Stomach (tissue), 9 donors: ENCODE results near the gene ACYP1. TPM values are rescaled to one million over a fixed set of nuclear protein-coding genes. Genes with fewer than 3 reads are reported as not detected.
A peak's percentile ranks its signal among the peaks of the same experiment; 100 is the strongest.

Source experiments
- DNase-seq, 2 donors: peaks; one replicate each; pipeline versions ENCODE4 v3.0.0 to v3.0.0-alpha.2; 2013 to 2019
- H3K27ac ChIP-seq, 5 donors: fragments of 200-600 bp in 4 of 5; sonication (generic) in 4 of 5; one replicate each; pipeline ENCODE4 v1.5.1; 2013 to 2019; ENCODE audit warnings: mild to moderate bottlenecking in 1 of 5, moderate library complexity in 1 of 5
- H3K27me3 ChIP-seq, 3 donors: fragments of 200-600 bp; sonication (generic); one replicate each; pipeline ENCODE4 v1.5.1; 2017 to 2019; ENCODE audit warnings: mixed run types in 1 of 3
- H3K36me3 ChIP-seq, 4 donors: fragments of 200-600 bp; sonication (generic); 1 replicate in 3 of 4; 2 replicates in 1 of 4; pipeline ENCODE4 v1.5.1; 2016 to 2019
- H3K4me1 ChIP-seq, 4 donors: fragments of 200-600 bp; sonication (generic); one replicate each; pipeline ENCODE4 v1.5.1; 2016 to 2019
- H3K4me3 ChIP-seq, 4 donors: fragments of 200-600 bp; sonication (generic) in 3 of 4; one replicate each; pipeline ENCODE4 v1.5.1; 2016 to 2019; ENCODE audit warnings: mild to moderate bottlenecking in 1 of 4
- H3K9me3 ChIP-seq, 4 donors: fragments of 200-600 bp; sonication (generic); one replicate each; pipeline ENCODE4 v1.5.1; 2016 to 2019
- CTCF ChIP-seq, 7 experiments: fragments of 450-650 bp in 4 of 7; fragments of 200-600 bp in 3 of 7; sonication (generic) in 3 of 7; IDR thresholded peaks; one replicate each; pipeline ENCODE4 v1.5.1; 2016 to 2019; ENCODE audit warnings: antibody characterized with exemption in 7 of 7, control low read depth in 2 of 7, mild to moderate bottlenecking in 1 of 7
- EP300 ChIP-seq: sonication (generic); formaldehyde crosslinking; IDR thresholded peaks from one replicate; pipeline ENCODE4 v1.6.1; 2017; ENCODE audit warnings: antibody characterized with exemption
- POLR2A ChIP-seq, 4 donors: fragments of 450-650 bp; IDR thresholded peaks; one replicate each; pipeline ENCODE4 v1.6.1; 2016; ENCODE audit warnings: antibody characterized with exemption in 4 of 4, control low read depth in 2 of 4, mild to moderate bottlenecking in 1 of 4, moderate library complexity in 1 of 4
- POLR2AphosphoS5 ChIP-seq, 3 donors: sonication (generic); formaldehyde crosslinking; IDR thresholded peaks; one replicate each; pipeline ENCODE4 v1.6.1; 2016; ENCODE audit warnings: antibody characterized with exemption in 3 of 3
- WGBS, 5 donors: extraction: QIAGEN DNeasy Blood & Tissue Kit in 3 of 5; methylation state at CpG; one replicate each; pipeline versions ENCODE4 v1.1.5 to v1.1.7; 2013 to 2018; 5-methylcytosine and 5-hydroxymethylcytosine counted together
- intact Hi-C: fragments of 100-400 bp; cut with DNase I; formaldehyde crosslinking; loops from one replicate; pipeline ENCODE4 v1.15.1; 2023; ENCODE audit warnings: low total_unique reads
- polyA plus RNA-seq, 3 donors: library from polyadenylated mRNA; stranded (reverse); fragments of 200-250 nt; gene quantifications; one replicate each; pipeline ENCODE4 v1.2.3, GENCODE V29; 2013
- total RNA-seq, 5 donors: library from RNA; depleted of rRNA; stranded (reverse); fragments of >200 nt; gene quantifications; one replicate each; pipeline versions ENCODE4 v1.1.0 to v1.2.3, GENCODE V29; 2014 to 2016
- donor health status: healthy with polysubstance abuse.
- donor health status: Bipolar disorder and iron deficiency.
- donor health status: healthy.

The ACYP1 gene
- total and polyA plus RNA-seq, 8 donors = 7.9 to 30.1 (median 12.0) TPM; not detected in 2

GRCh38 chr14:75044322-75044721, 19.5 kb downstream of the ACYP1 start:
- TF ChIP-seq EP300 (no peak), CTCF (IDR thresholded peaks at IDR 0.05) (no peak), POLR2AphosphoS5 (IDR thresholded peaks at IDR 0.05) (no peak), POLR2A (IDR thresholded peaks at IDR 0.05) (no peak)
- no peaks in the 10 kb centered on the region for H3K27me3 ChIP-seq
- H3K4me1 ChIP-seq = peaks cover 4 to 53% (median 36%) of the 10 kb centered on the region in 4 donors
- H3K4me3 ChIP-seq = no peak overlapping the region
- peaks cover 0 to 25% (median 14%) of the 10 kb centered on the region in 4 donors for H3K36me3 ChIP-seq
- H3K27ac ChIP-seq = no peak overlapping the region
- intact Hi-C loops = no loop called here
- H3K9me3 ChIP-seq = no peaks in the 10 kb centered on the region
- WGBS, 5 donors = 21 to 40% (median 23%) methylated on average over 2 of the region's 2 CpGs
- DNase-seq = peak in 1 of 2 donors; percentile 15

- H3K27ac ChIP-seq = peak overlapping the region in 2 of 5 donors; percentile 10 to 21
- no peak overlapping the region for H3K4me3 ChIP-seq
- intact Hi-C loops = no loop called here
- H3K4me1 ChIP-seq = peaks cover 4 to 44% (median 31%) of the 10 kb centered on the region in 4 donors
- TF ChIP-seq POLR2A (IDR thresholded peaks at IDR 0.05) = no peak
- no peak for TF ChIP-seq EP300
- TF ChIP-seq CTCF (IDR thresholded peaks at IDR 0.05) = no peak
- no peak for TF ChIP-seq POLR2AphosphoS5 (IDR thresholded peaks at IDR 0.05)
- H3K9me3 ChIP-seq = no peaks in the 10 kb centered on the region
- H3K27me3 ChIP-seq = no peaks in the 10 kb centered on the region
- 36 to 43% (median 41%) methylated on average over 6 of the region's 6 CpGs for WGBS, 5 donors
- peak in 1 of 2 donors; percentile 27 for DNase-seq
- peaks cover 0 to 48% (median 28%) of the 10 kb centered on the region in 4 donors for H3K36me3 ChIP-seq
Observed at GRCh38 chr14:75042035-75042434, 21.8 kb downstream of the ACYP1 start.

GRCh38 chr14:75041613-75042012, 22.2 kb downstream of the ACYP1 start:
- Histone ChIP-seq H3K4me1 (peaks cover 4 to 44% (median 31%) of the 10 kb centered on the region in 4 donors), H3K4me3 (no peak overlapping the region), H3K27ac (peak overlapping the region in 2 of 5 donors; percentile 10 to 21), H3K27me3 (no peaks in the 10 kb centered on the region), H3K36me3 (peaks cover 0 to 52% (median 32%) of the 10 kb centered on the region in 4 donors), H3K9me3 (no peaks in the 10 kb centered on the region)
- WGBS, 5 donors = 48 to 79% (median 60%) methylated on average over 4 of the region's 4 CpGs
- intact Hi-C loops = no loop called here
- TF ChIP-seq POLR2A (IDR thresholded peaks at IDR 0.05) (no peak), POLR2AphosphoS5 (IDR thresholded peaks at IDR 0.05) (peak in 1 of 3 donors; percentile 62)
- peak in 1 of 2 donors; percentile 48 for DNase-seq

- H3K36me3 ChIP-seq = peaks cover 0 to 57% (median 38%) of the 10 kb centered on the region in 4 donors
Observed at GRCh38 chr14:75040959-75041358, 22.9 kb downstream of the ACYP1 start.

GRCh38 chr14:75040507-75040906, 23.3 kb downstream of the ACYP1 start:
- no peak for DNase-seq
- no peak for TF ChIP-seq EP300
- no peak for TF ChIP-seq POLR2AphosphoS5 (IDR thresholded peaks at IDR 0.05)
- TF ChIP-seq CTCF (IDR thresholded peaks at IDR 0.05) = no peak
- TF ChIP-seq POLR2A (IDR thresholded peaks at IDR 0.05) = no peak
- H3K27ac ChIP-seq = no peak overlapping the region
- no peak overlapping the region for H3K4me3 ChIP-seq
- H3K9me3 ChIP-seq = no peaks in the 10 kb centered on the region
- peaks cover 0 to 62% (median 43%) of the 10 kb centered on the region in 4 donors for H3K36me3 ChIP-seq
- no peaks in the 10 kb centered on the region for H3K27me3 ChIP-seq
- intact Hi-C loops = no loop called here
- 60 to 76% (median 73%) methylated on average over 1 of the region's 1 CpG for WGBS, 5 donors
- peaks cover 4 to 40% (median 29%) of the 10 kb centered on the region in 4 donors for H3K4me1 ChIP-seq

More at GRCh38 chr14:75040959-75041358, 22.9 kb downstream of the ACYP1 start:
- no peak for DNase-seq
- Histone ChIP-seq H3K4me3 (no peak overlapping the region), H3K27me3 (no peaks in the 10 kb centered on the region), H3K27ac (peak overlapping the region in 1 of 5 donors; percentile 10), H3K9me3 (no peaks in the 10 kb centered on the region), H3K4me1 (peaks cover 4 to 44% (median 31%) of the 10 kb centered on the region in 4 donors)
- intact Hi-C loops = no loop called here
- 94 to 100% (median 96%) methylated on average over 2 of the region's 2 CpGs for WGBS, 5 donors
- no peak for TF ChIP-seq EP300
